Measurements from ENCODE around the gene APCDD1L. TPM values are rescaled to one million over a fixed set of nuclear protein-coding genes. Genes with fewer than 3 reads are reported as not detected.

Gene APCDD1L
- total RNA-seq, 4 donors from 2014 or later: 0.21 to 0.30 TPM; not detected in 2

GRCh38 chr20:58556961-58557360 is 41.8 kb upstream of the APCDD1L start:
- DNase-seq (ENCODE audit: low spot score in 2 of 2): no peak
- Histone ChIP-seq H3K36me3 (no peaks in the 10 kb centered on the region), H3K9me3 (no peaks in the 10 kb centered on the region), H3K27me3 (no peaks in the 10 kb centered on the region), H3K4me3 (no peak overlapping the region), H3K4me1 (no peaks in the 10 kb centered on the region), H3K27ac (no peak overlapping the region)
- 85 to 88% methylated on average over 6 of the region's 6 CpGs for WGBS, 2 donors
- no peak for TF ChIP-seq CTCF (IDR thresholded peaks at IDR 0.05)
- TF ChIP-seq EP300 (IDR thresholded peaks at IDR 0.05): no peak
- no peak for TF ChIP-seq POLR2A (IDR thresholded peaks at IDR 0.05)

DNA sequence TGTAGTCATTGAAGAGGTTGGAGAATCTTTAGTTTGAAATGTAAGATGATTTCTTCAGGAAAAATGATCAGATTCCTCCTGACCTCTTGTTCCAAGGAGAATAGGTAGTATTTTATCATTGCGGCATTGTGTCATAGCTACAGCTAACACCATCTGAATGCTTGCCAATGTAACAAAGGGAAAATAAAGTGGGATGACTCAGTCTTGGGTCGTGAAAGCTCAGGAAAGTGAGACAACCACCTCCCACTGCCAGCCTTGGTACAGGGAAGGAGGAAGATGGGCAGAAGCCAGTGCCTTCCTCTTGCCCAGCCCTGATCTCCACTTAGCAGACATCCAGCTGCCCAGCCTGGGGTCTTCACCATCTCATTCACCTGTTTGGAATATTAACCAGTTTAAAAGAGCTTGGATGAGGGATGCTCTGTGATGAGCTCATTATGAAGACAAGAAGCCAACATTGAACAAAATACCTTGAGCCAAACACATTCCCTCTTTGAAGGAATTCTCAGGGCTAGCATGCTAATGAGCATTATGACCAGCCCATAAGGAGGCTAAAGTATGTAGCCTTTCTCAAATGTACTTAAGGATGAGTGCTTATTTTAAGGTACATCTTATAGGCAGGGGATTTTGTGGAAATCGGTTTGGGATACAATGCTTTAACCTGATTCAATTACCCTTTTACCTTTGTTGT is 40.0 kb upstream of the APCDD1L start:
- DNase-seq (ENCODE audit: low spot score in 2 of 2): no peak
- no peak overlapping the region for H3K27ac ChIP-seq

GRCh38 chr20:58554541-58554940 is 39.3 kb upstream of the APCDD1L start:
- Histone ChIP-seq H3K27me3 (no peaks in the 10 kb centered on the region), H3K36me3 (no peaks in the 10 kb centered on the region), H3K4me3 (no peak overlapping the region), H3K27ac (no peak overlapping the region), H3K9me3 (no peaks in the 10 kb centered on the region), H3K4me1 (no peaks in the 10 kb centered on the region)
- DNase-seq (ENCODE audit: low spot score in 2 of 2): no peak
- 87 to 94% methylated on average over 3 of the region's 3 CpGs for WGBS, 2 donors
- no peak for TF ChIP-seq EP300 (IDR thresholded peaks at IDR 0.05)
- no peak for TF ChIP-seq CTCF (IDR thresholded peaks at IDR 0.05)
- no peak for TF ChIP-seq POLR2A (IDR thresholded peaks at IDR 0.05)

More for the DNA sequence above, 40.0 kb upstream of the APCDD1L start:
- Histone ChIP-seq H3K4me1 (no peaks in the 10 kb centered on the region), H3K27me3 (no peaks in the 10 kb centered on the region), H3K4me3 (no peak overlapping the region), H3K9me3 (no peaks in the 10 kb centered on the region), H3K36me3 (no peaks in the 10 kb centered on the region)
- WGBS, 2 donors: 76 to 83% methylated on average over 3 of the region's 3 CpGs
- TF ChIP-seq CTCF (IDR thresholded peaks at IDR 0.05): no peak
- no peak for TF ChIP-seq EP300 (IDR thresholded peaks at IDR 0.05)
- TF ChIP-seq POLR2A (IDR thresholded peaks at IDR 0.05): no peak

GRCh38 chr20:58553841-58554240 is 38.6 kb upstream of the APCDD1L start:
- no peak overlapping the region for H3K27ac ChIP-seq
- TF ChIP-seq EP300 (IDR thresholded peaks at IDR 0.05) (no peak), POLR2A (IDR thresholded peaks at IDR 0.05) (no peak), CTCF (IDR thresholded peaks at IDR 0.05) (no peak)
- no peaks in the 10 kb centered on the region for H3K27me3 ChIP-seq
- H3K4me1 ChIP-seq: no peaks in the 10 kb centered on the region
- no peaks in the 10 kb centered on the region for H3K9me3 ChIP-seq
- 29 to 37% methylated on average over 9 of the region's 9 CpGs for WGBS, 2 donors
- H3K36me3 ChIP-seq: no peaks in the 10 kb centered on the region
- DNase-seq (ENCODE audit: low spot score in 2 of 2): no peak
- no peak overlapping the region for H3K4me3 ChIP-seq

DNA sequence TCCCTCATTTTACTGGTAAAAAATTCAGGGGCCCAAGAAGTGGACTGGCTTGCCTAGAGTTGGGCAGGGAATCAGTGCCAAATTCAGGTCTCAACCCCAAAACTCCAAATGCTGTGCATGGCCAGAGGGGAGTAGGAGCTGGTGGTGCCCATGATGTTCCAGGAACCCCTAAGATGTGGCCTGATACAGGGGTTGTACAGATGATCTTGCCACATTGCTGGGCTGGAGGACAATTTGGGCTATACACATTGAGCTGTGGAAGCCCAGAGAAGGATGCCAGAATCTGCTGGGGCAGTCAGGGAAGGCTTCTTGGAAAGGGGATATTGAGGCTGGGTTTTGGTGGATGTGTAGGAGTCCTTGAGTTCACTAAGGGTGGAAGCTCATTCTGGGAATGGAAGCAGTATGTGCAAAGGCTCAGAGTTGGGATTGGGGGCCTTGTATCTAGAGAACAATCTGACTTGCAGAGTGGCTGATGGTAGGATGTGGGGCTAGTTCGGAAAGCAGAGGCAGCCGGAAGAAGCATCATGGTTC is 38.0 kb upstream of the APCDD1L start:
- DNase-seq (ENCODE audit: low spot score in 2 of 2): no peak
- H3K4me3 ChIP-seq: no peak overlapping the region
- no peak for TF ChIP-seq POLR2A (IDR thresholded peaks at IDR 0.05)
- TF ChIP-seq CTCF (IDR thresholded peaks at IDR 0.05): no peak
- no peak for TF ChIP-seq EP300 (IDR thresholded peaks at IDR 0.05)
- no peaks in the 10 kb centered on the region for H3K27me3 ChIP-seq
- H3K27ac ChIP-seq: no peak overlapping the region
- H3K36me3 ChIP-seq: no peaks in the 10 kb centered on the region
- H3K4me1 ChIP-seq: no peaks in the 10 kb centered on the region
- WGBS, 2 donors: 88 to 93% methylated on average over 2 of the region's 2 CpGs
- H3K9me3 ChIP-seq: no peaks in the 10 kb centered on the region
